Brain microvascular endothelial cell (primary cell): ENCODE results near the gene RIOX2.

ENCODE experiments used
- DNase-seq: peaks from one replicate; pipeline ENCODE4 v3.0.0-alpha.2; 2020
- H3K27ac ChIP-seq: fragments of 250-450 bp; sonication (Bioruptor Pico); 2 replicates; pipeline ENCODE4 v1.5.1; 2020; ENCODE audit warnings: mild to moderate bottlenecking, moderate library complexity
- H3K27me3 ChIP-seq: fragments of 250-450 bp; sonication (Bioruptor Pico); replicated peaks from 2 replicates; pipeline ENCODE4 v1.5.1; 2020; ENCODE audit warnings: mild to moderate bottlenecking
- H3K36me3 ChIP-seq: fragments of 250-450 bp; sonication (Bioruptor Pico); replicated peaks from 2 replicates; pipeline ENCODE4 v1.5.1; 2020; ENCODE audit warnings: mild to moderate bottlenecking
- H3K4me3 ChIP-seq: 2 replicates; pipeline ENCODE4 v1.5.1; 2011; ENCODE audit warnings: low read depth, mild to moderate bottlenecking, control low read depth, low read length, moderate library complexity
- CTCF ChIP-seq: IDR thresholded peaks from 2 replicates; pipeline ENCODE4 v1.5.1; 2011; ENCODE audit warnings: low read depth, mild to moderate bottlenecking, moderate library complexity, low read length, control low read depth, inconsistent platforms; ENCODE audit errors: missing control alignments
- in situ Hi-C: cut with HindIII; loops from 2 replicates; pipeline ENCODE4 v1.10.0; 2017; ENCODE audit warnings: low sequenced_read_pairs, low pct_ligation_motif_present

The RIOX2 gene

GRCh38 chr3:97987306-97987705 is 15.1 kb upstream of the RIOX2 start:
- no peak for TF ChIP-seq CTCF
- no peak overlapping the region for H3K4me3 ChIP-seq
- no peaks in the 10 kb centered on the region for H3K27me3 ChIP-seq
- H3K27ac ChIP-seq, result no peak overlapping the region
- in situ Hi-C loops, result no loop called here
- H3K36me3 ChIP-seq, result no peaks in the 10 kb centered on the region
- DNase-seq, result no peak

- H3K27me3 ChIP-seq, result no peaks in the 10 kb centered on the region
- no peak for TF ChIP-seq CTCF
- H3K27ac ChIP-seq, result no peak overlapping the region
- in situ Hi-C loops, result no loop called here
- H3K36me3 ChIP-seq, result no peaks in the 10 kb centered on the region
- no peak overlapping the region for H3K4me3 ChIP-seq
- no peak for DNase-seq
Measured at GRCh38 chr3:97983933-97984491, 11.8 kb upstream of the RIOX2 start.

GRCh38 chr3:97981886-97982285 is 9.7 kb upstream of the RIOX2 start:
- no peaks in the 10 kb centered on the region for H3K27me3 ChIP-seq
- DNase-seq, result peak; percentile 58
- in situ Hi-C loops, result no loop called here
- no peak for TF ChIP-seq CTCF
- H3K36me3 ChIP-seq, result no peaks in the 10 kb centered on the region
- H3K27ac ChIP-seq, result no peak overlapping the region
- H3K4me3 ChIP-seq, result no peak overlapping the region

- Histone ChIP-seq H3K27me3 (no peaks in the 10 kb centered on the region), H3K4me3 (no peak overlapping the region), H3K27ac (no peak overlapping the region), H3K36me3 (no peaks in the 10 kb centered on the region)
- DNase-seq, result no peak
- no peak for TF ChIP-seq CTCF
- in situ Hi-C loops, result no loop called here
Measured at GRCh38 chr3:97979610-97980009, 7.4 kb upstream of the RIOX2 start.

- Histone ChIP-seq H3K27me3 (no peaks in the 10 kb centered on the region), H3K36me3 (no peaks in the 10 kb centered on the region), H3K4me3 (no peak overlapping the region), H3K27ac (no peak overlapping the region)
- in situ Hi-C loops, result no loop called here
- DNase-seq, result no peak
- no peak for TF ChIP-seq CTCF
Measured at GRCh38 chr3:97975466-97975865, 3.2 kb upstream of the RIOX2 start.

- no peak for TF ChIP-seq CTCF
- Histone ChIP-seq H3K36me3 (no peaks in the 10 kb centered on the region), H3K27me3 (no peaks in the 10 kb centered on the region), H3K4me3 (no peak overlapping the region), H3K27ac (no peak overlapping the region)
- DNase-seq, result no peak
- in situ Hi-C loops, result no loop called here
Measured at GRCh38 chr3:97974996-97975395, 2.8 kb upstream of the RIOX2 start.
